Sigmoid colon (tissue), 7 donors: ENCODE measurements around the gene KRTAP1-1. TPM values are rescaled to one million over a fixed set of nuclear protein-coding genes. Genes with fewer than 3 reads are reported as not detected.
"Not testable (repeated sequence)": the region's sequence is repeated elsewhere in the genome, so short reads cannot be mapped to it uniquely, and the experiment has no call there.

Experiments used
- DNase-seq: peaks from one replicate; pipeline ENCODE4 v3.0.0-alpha.2; 2019
- H3K27ac ChIP-seq, 4 donors: fragments of 200-600 bp; sonication (generic); one replicate each; pipeline ENCODE4 v1.5.1; 2016 to 2019; ENCODE audit warnings: mild to moderate bottlenecking in 1 of 4
- H3K27me3 ChIP-seq, 3 donors: fragments of 200-600 bp; sonication (generic); one replicate each; pipeline ENCODE4 v1.5.1; 2019; ENCODE audit warnings: mild to moderate bottlenecking in 1 of 3
- H3K36me3 ChIP-seq, 4 donors: fragments of 200-600 bp; sonication (generic); one replicate each; pipeline ENCODE4 v1.5.1; 2016 to 2019
- H3K4me1 ChIP-seq, 4 donors: fragments of 200-600 bp; sonication (generic); one replicate each; pipeline ENCODE4 v1.5.1; 2017 to 2019
- H3K4me3 ChIP-seq, 4 donors: fragments of 200-600 bp; sonication (generic); one replicate each; pipeline ENCODE4 v1.5.1; 2017 to 2019; ENCODE audit warnings: mild to moderate bottlenecking in 2 of 4, moderate library complexity in 1 of 4
- H3K9me3 ChIP-seq, 4 donors: fragments of 200-600 bp in 3 of 4; sonication (generic) in 3 of 4; one replicate each; pipeline versions ENCODE4 v1.5.1 to v1.6.1; 2013 to 2019
- CTCF ChIP-seq, 4 experiments: fragments of 450-650 bp in 3 of 4; fragments of 200-600 bp in 1 of 4; IDR thresholded peaks; one replicate each; pipeline ENCODE4 v1.5.1; 2016 to 2019; ENCODE audit warnings: antibody characterized with exemption in 4 of 4, mild to moderate bottlenecking in 3 of 4, moderate library complexity in 2 of 4
- EP300 ChIP-seq, 4 donors: sonication (generic); formaldehyde crosslinking; IDR thresholded peaks; one replicate each; pipeline ENCODE4 v1.6.1; 2017; ENCODE audit warnings: antibody characterized with exemption in 4 of 4
- POLR2A ChIP-seq, 2 donors: fragments of 450-650 bp; IDR thresholded peaks; one replicate each; pipeline ENCODE4 v1.6.1; 2016; ENCODE audit warnings: antibody characterized with exemption in 2 of 2, mild to moderate bottlenecking in 2 of 2, moderate library complexity in 2 of 2
- POLR2AphosphoS5 ChIP-seq, 4 donors: sonication (generic); formaldehyde crosslinking; IDR thresholded peaks; one replicate each; pipeline ENCODE4 v1.6.1; 2017; ENCODE audit warnings: antibody characterized with exemption in 4 of 4
- WGBS, 2 donors: extraction: QIAGEN DNeasy Blood & Tissue Kit; methylation state at CpG; one replicate each; pipeline ENCODE4 v1.1.7; 2013; 5-methylcytosine and 5-hydroxymethylcytosine counted together
- intact Hi-C: fragments of 100-400 bp; cut with DNase I; formaldehyde crosslinking; loops from one replicate; pipeline ENCODE4 v1.15.1; 2023
- polyA plus RNA-seq, 3 donors: library from polyadenylated mRNA; stranded (reverse); fragments of 200-250 nt; gene quantifications; one replicate each; pipeline ENCODE4 v1.2.3, GENCODE V29; 2013
- total RNA-seq, 4 donors: library from RNA; depleted of rRNA; stranded (reverse); fragments of >200 nt; gene quantifications; one replicate each; pipeline ENCODE4 v1.1.0, GENCODE V29; 2016
- donor health status: healthy with polysubstance abuse.
- donor health status: Bipolar disorder and iron deficiency.
- donor health status: healthy.

Gene KRTAP1-1
- total RNA-seq (not detected), polyA plus RNA-seq (not detected)

DNA sequence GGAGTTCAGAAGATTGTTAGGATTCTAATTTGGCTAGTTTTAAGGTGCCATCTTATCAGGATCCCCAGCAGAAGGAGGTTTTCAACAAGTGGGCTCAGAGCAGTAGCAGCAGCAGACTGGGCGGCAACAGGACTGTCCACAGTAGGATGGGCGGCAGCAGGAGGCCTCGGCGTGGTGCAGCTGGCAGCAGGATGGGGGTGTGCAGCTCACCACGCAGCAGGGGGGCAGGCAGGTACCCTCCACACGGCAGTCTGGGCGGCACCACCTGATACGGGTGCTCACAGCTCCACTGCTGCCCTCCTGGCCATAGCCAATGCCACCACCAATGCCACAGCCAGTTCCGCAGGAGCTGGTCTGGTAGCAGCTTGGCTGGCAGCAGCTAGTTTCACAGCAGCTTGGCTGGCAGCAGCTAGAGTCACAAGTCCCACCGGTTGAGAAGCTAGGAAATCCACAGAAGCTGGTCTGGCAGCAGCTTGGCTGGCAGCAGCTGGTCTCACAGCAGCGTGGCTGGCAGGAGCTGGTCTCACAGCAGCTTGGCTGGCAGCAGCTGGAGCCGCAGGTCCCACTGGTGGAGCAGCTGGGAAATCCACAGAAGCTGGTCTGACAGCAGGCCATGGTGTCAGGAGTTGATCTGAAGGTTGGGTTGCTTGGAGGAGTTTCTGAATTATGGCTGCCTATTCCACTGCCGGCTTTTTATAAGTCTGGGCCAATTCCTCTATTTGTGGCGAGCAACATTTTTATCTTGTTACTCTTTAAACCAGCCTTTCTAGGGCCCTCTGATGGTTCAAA lies at the start of gene KRTAP1-1:
TSS of gene KRTAP1-1 (minus strand) at position 668 of the 789 bp plus-strand sequence. CDS start at position 615, 53 bp downstream.
- H3K4me3 ChIP-seq, DNase-seq, H3K36me3 ChIP-seq, intact Hi-C loops, H3K27me3 ChIP-seq, H3K9me3 ChIP-seq, H3K4me1 ChIP-seq, H3K27ac ChIP-seq: not testable (repeated sequence)
- 79 to 89% methylated on average over 14 of the region's 14 CpGs for WGBS, 2 donors

- 64 to 73% methylated on average over 4 of the region's 4 CpGs for WGBS, 2 donors
- H3K27me3 ChIP-seq, H3K4me1 ChIP-seq, DNase-seq, H3K9me3 ChIP-seq, H3K27ac ChIP-seq, H3K4me3 ChIP-seq, intact Hi-C loops, H3K36me3 ChIP-seq: not testable (repeated sequence)
These were observed 47.6 kb upstream of the KRTAP1-1 start for GRCh38 chr17:41088760-41089352.

- DNase-seq, H3K9me3 ChIP-seq, H3K36me3 ChIP-seq, H3K27me3 ChIP-seq, H3K27ac ChIP-seq, H3K4me1 ChIP-seq, intact Hi-C loops, H3K4me3 ChIP-seq: not testable (repeated sequence)
- 84 to 87% methylated on average over 14 of the region's 14 CpGs for WGBS, 2 donors
These were observed 43.0 kb upstream of the KRTAP1-1 start, which contains the start of gene KRTAP4-7 for GRCh38 chr17:41084100-41084856. TSS of gene KRTAP4-7 (plus strand) at chr17:41084150. CDS start at chr17:41084207, 57 bp downstream.

GRCh38 chr17:41083427-41083826 lies 42.2 kb upstream of the KRTAP1-1 start:
- intact Hi-C loops, H3K27me3 ChIP-seq, H3K27ac ChIP-seq, H3K4me1 ChIP-seq, H3K4me3 ChIP-seq, DNase-seq, H3K9me3 ChIP-seq, H3K36me3 ChIP-seq: not testable (repeated sequence)
- WGBS, 2 donors = 70 to 89% methylated on average over 2 of the region's 2 CpGs

GRCh38 chr17:41082626-41083025 lies 41.4 kb upstream of the KRTAP1-1 start:
- H3K27me3 ChIP-seq = no peaks in the 10 kb centered on the region
- no peak overlapping the region for H3K4me3 ChIP-seq
- WGBS, 2 donors = 65 to 74% methylated on average over 4 of the region's 4 CpGs

DNA sequence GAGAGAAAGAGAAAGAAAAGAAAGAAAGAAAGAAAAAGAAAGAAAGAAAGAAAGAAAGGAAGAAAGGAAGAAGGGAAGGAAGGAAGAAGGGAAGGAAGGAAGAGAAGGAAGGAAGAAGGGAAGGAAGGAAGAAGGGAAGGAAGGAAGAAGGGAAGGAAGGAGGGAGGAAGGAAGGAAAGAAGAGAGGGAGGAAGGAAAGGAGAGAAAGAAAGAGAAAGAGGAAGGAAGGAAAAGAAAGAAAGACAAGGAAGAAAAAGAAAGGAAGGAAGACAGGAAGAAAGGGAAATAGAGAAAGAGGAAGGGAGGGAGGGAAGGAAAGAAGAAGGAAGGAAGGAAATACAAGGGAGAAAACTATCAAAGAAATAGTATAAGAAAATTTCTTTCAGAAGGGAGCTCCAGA lies 35.5 kb upstream of the KRTAP1-1 start:
- no peak for DNase-seq
- intact Hi-C loops = no loop called here
- no peaks in the 10 kb centered on the region for H3K9me3 ChIP-seq
- H3K27me3 ChIP-seq = no peaks in the 10 kb centered on the region
- TF ChIP-seq POLR2A (IDR thresholded peaks at IDR 0.05) = no peak
- TF ChIP-seq EP300 (IDR thresholded peaks at IDR 0.05) = no peak
- no peak for TF ChIP-seq CTCF (IDR thresholded peaks at IDR 0.05)
- TF ChIP-seq POLR2AphosphoS5 (IDR thresholded peaks at IDR 0.05) = no peak
- no peak overlapping the region for H3K27ac ChIP-seq
- H3K36me3 ChIP-seq = no peaks in the 10 kb centered on the region
- no peak overlapping the region for H3K4me3 ChIP-seq
- H3K4me1 ChIP-seq = no peaks in the 10 kb centered on the region

More at GRCh38 chr17:41082626-41083025, 41.4 kb upstream of the KRTAP1-1 start:
- Histone ChIP-seq H3K4me1 (no peaks in the 10 kb centered on the region), H3K9me3 (no peaks in the 10 kb centered on the region), H3K27ac (no peak overlapping the region), H3K36me3 (no peaks in the 10 kb centered on the region)
- intact Hi-C loops = no loop called here
- DNase-seq = no peak
- TF ChIP-seq POLR2AphosphoS5 (IDR thresholded peaks at IDR 0.05) (no peak), CTCF (IDR thresholded peaks at IDR 0.05) (no peak), POLR2A (IDR thresholded peaks at IDR 0.05) (no peak), EP300 (IDR thresholded peaks at IDR 0.05) (no peak)
